Measurements from ENCODE around the gene USP11. TPM values are rescaled to one million over a fixed set of nuclear protein-coding genes. Genes with fewer than 3 reads are reported as not detected.

Gene USP11
- total RNA-seq, 4 donors from 2014 or later = 27.6 to 41.3 (median 32.3) TPM

- DNase-seq (ENCODE audit: low spot score) (peak; percentile 37), ATAC-seq (ENCODE audit: low FRiP score) (peak; percentile 78)
- no peak for TF ChIP-seq CTCF (IDR thresholded peaks at IDR 0.05)
Measured at GRCh38 chrX:47190445-47191269, 42.2 kb upstream of the USP11 start.

- no peak for DNase-seq (ENCODE audit: low spot score)
- ATAC-seq (ENCODE audit: low FRiP score) = no peak
- TF ChIP-seq CTCF (IDR thresholded peaks at IDR 0.05) = no peak
Measured at GRCh38 chrX:47191331-47191730, 41.5 kb upstream of the USP11 start.

GRCh38 chrX:47191806-47192401, 40.9 kb upstream of the USP11 start:
- ATAC-seq (ENCODE audit: low FRiP score) = no peak
- DNase-seq (ENCODE audit: low spot score) = no peak

GRCh38 chrX:47193475-47194193, 39.2 kb upstream of the USP11 start, which contains the start of gene UBA1:
UBA1 (plus strand) TSS chrX:47193829; CDS start chrX:47198803, 4,974 bp downstream.
- ATAC-seq (ENCODE audit: low FRiP score) = peak; percentile 91
- peak; percentile 98 for DNase-seq (ENCODE audit: low spot score)
- TF ChIP-seq CTCF (IDR thresholded peaks at IDR 0.05) = peak in 1 of 3 donors; percentile 61

More at GRCh38 chrX:47191806-47192401, 40.9 kb upstream of the USP11 start:
- TF ChIP-seq CTCF (IDR thresholded peaks at IDR 0.05) = no peak

GRCh38 chrX:47194194-47194787, 38.5 kb upstream of the USP11 start:
- no peak for ATAC-seq (ENCODE audit: low FRiP score)
- DNase-seq (ENCODE audit: low spot score) = no peak
- TF ChIP-seq CTCF (IDR thresholded peaks at IDR 0.05) = no peak

DNA sequence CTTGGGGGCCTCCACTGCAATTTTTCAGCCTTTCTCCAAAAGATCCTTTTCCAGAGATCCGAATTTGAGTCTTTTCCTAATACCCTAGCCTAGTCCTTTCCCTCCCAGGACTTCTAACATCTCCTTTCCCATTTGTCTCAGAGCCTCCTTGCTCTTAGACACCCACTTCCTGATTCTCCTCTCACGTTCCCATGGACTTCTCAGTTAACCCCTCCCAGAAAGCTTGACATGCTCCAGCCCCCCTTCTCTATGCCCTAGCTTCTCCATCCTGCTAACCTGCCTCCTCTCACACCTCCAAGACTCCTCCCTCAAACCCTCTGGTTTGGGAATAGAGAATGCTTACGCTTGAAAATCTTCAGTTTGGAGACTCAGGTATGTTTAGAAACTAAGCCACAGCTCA, 36.7 kb upstream of the USP11 start:
- DNase-seq (ENCODE audit: low spot score) = no peak
- no peak for TF ChIP-seq CTCF (IDR thresholded peaks at IDR 0.05)
- ATAC-seq (ENCODE audit: low FRiP score) = no peak
